ENCODE results near the gene CD300A.

CD300A gene

GRCh38 chr17:74455821-74456220, 10.6 kb upstream of the CD300A start:
- DNase-seq = no peak

GRCh38 chr17:74457146-74457819, 9.2 kb upstream of the CD300A start:
- DNase-seq = peak; percentile 81

- DNase-seq = no peak
Observed at GRCh38 chr17:74457820-74458166, 8.6 kb upstream of the CD300A start.

GRCh38 chr17:74458835-74459234, 7.6 kb upstream of the CD300A start:
- DNase-seq = no peak

- DNase-seq = no peak
Observed at GRCh38 chr17:74459622-74460021, 6.8 kb upstream of the CD300A start.

GRCh38 chr17:74460241-74460640, 6.2 kb upstream of the CD300A start:
- DNase-seq = no peak

- DNase-seq = no peak
Observed at GRCh38 chr17:74460996-74461395, 5.4 kb upstream of the CD300A start.

- DNase-seq = no peak
Observed at GRCh38 chr17:74461611-74462010, 4.8 kb upstream of the CD300A start.

- DNase-seq = no peak
Observed at GRCh38 chr17:74464730-74465377, 1.6 kb upstream of the CD300A start.

- DNase-seq = no peak
Observed at GRCh38 chr17:74465378-74466110, 890 bp upstream of the CD300A start.

GRCh38 chr17:74466828-74467184, 372 bp downstream of the CD300A start:
- no peak for DNase-seq

- peak; percentile 32 for DNase-seq
Observed at GRCh38 chr17:74467221-74467951, 952 bp downstream of the CD300A start.

- DNase-seq = no peak
Observed at GRCh38 chr17:74471341-74471740, 4.9 kb downstream of the CD300A start.

- DNase-seq = no peak
Observed at GRCh38 chr17:74472890-74473289, 6.5 kb downstream of the CD300A start.

- no peak for DNase-seq
Observed at GRCh38 chr17:74473294-74473693, 6.9 kb downstream of the CD300A start.

GRCh38 chr17:74474043-74474792, 7.8 kb downstream of the CD300A start:
- no peak for DNase-seq

GRCh38 chr17:74475189-74475588, 8.8 kb downstream of the CD300A start:
- no peak for DNase-seq

- no peak for DNase-seq
Observed at GRCh38 chr17:74477411-74477810, 11.0 kb downstream of the CD300A start.

- peak; percentile 66 for DNase-seq
Observed at GRCh38 chr17:74478420-74479100, 12.1 kb downstream of the CD300A start.

- DNase-seq = no peak
Observed at GRCh38 chr17:74480290-74480689, 13.9 kb downstream of the CD300A start.

- no peak for DNase-seq
Observed at GRCh38 chr17:74481621-74482020, 15.2 kb downstream of the CD300A start.

GRCh38 chr17:74484066-74484465, 17.6 kb downstream of the CD300A start:
- DNase-seq = no peak

All from stimulated activated CD4-positive, alpha-beta T cell treated with anti-CD3 and anti-CD28 coated beads, Interleukin-15, amount 100 ng/mL, for 24 hours (primary cell).